ENCODE data around the gene PERM1.
A peak's percentile ranks its signal among the peaks of the same experiment; 100 is the strongest.

PERM1 gene

DNA sequence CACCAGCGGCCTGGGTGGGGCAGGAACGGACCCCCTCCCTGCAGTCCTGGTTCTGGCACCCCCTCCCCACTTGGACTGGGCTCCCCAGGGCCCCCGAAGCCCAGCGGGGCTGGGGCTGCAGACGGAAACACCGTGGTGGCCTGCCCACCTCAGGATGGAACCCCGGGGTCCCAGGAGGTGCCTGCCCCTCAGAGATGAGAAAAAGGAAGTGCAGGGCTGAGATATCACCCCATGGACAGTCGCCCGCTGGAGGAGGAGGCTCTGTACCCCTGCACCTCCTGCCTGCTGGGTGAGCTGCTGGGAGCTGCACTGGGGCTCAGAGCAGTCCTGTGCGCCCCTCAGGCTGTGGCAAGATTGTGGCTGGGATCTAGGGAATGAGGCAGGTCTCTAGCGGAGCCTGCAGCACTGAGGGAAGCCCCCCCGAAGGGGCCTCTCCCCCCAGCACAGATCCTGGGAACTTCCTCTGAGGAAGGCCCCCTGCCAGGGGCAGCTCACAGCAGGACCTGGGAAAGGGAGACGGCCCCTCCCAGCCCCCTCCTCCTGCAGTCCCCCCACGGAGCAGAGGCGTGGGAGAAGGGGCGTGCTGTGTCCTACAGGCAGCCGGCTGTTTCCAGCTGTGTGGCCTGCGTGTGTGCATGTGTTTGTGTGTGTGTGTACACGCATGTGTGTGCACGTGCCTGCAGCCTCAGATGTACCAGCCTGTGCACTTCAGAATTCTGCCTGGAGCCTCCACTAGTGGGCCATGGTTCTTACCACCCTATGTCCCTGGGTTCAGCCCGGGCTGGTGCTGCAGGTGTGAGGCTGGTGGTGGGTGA lies 44.9 kb upstream of the PERM1 start:
- DNase-seq (ENCODE audit: low spot score), result no peak
- no peaks in the 10 kb centered on the region for H3K27me3 ChIP-seq (ENCODE audit: control insufficient read depth in 3 of 3, insufficient read depth in 3 of 3, low read depth in 1 of 3, low read length in 3 of 3)
- peak overlapping the region; percentile 70 for H2AK5ac ChIP-seq (ENCODE audit: low read depth, low read length)
- peak overlapping the region; percentile 1 for H2BK12ac ChIP-seq (ENCODE audit: low read length)
- H2BK120ac ChIP-seq (ENCODE audit: low read depth, low read length), result no peak overlapping the region
- peak overlapping the region; percentile 18 for H3K4me2 ChIP-seq (ENCODE audit: insufficient read depth, low read length, poor library complexity, severe bottlenecking)
- no CpG with 5 or more reads among the region's 21 CpGs for WGBS, 2 donors (ENCODE audit: extremely low coverage in 2 of 2, insufficient read length in 2 of 2, insufficient replicate concordance in 1 of 2)
- H3K18ac ChIP-seq (ENCODE audit: low read length), result peak overlapping the region; percentile 2
- H4K8ac ChIP-seq (ENCODE audit: low read depth, low read length), result no peak overlapping the region
- H3K4me3 ChIP-seq (ENCODE audit: low read length in 2 of 2), result no peak overlapping the region
- peaks cover 0 to 1% of the 10 kb centered on the region in 2 donors for H3K9me3 ChIP-seq (replicated peaks in 1 of 2; ENCODE audit: control insufficient read depth in 2 of 2, insufficient read depth in 1 of 2, low read depth in 1 of 2, low read length in 2 of 2)
- H3K4me1 ChIP-seq (ENCODE audit: control insufficient read depth in 2 of 2, insufficient read depth in 1 of 2, low read depth in 1 of 2, low read length in 2 of 2), result peaks cover 12 to 40% of the 10 kb centered on the region in 2 donors
- H2AFZ ChIP-seq (ENCODE audit: low read length), result no peak overlapping the region
- H2BK5ac ChIP-seq (ENCODE audit: low read length), result no peak overlapping the region
- H3K23ac ChIP-seq (ENCODE audit: low read depth, low read length, poor library complexity), result peak overlapping the region; percentile 75
- no peak overlapping the region for H4K91ac ChIP-seq (ENCODE audit: low read depth, low read length, poor library complexity)
- H3K14ac ChIP-seq (ENCODE audit: low read length), result no peak overlapping the region
- peaks cover 41% of the 10 kb centered on the region for H3K79me1 ChIP-seq (ENCODE audit: low read depth, low read length)
- no peak overlapping the region for H2BK15ac ChIP-seq (ENCODE audit: low read length)
- H3K4ac ChIP-seq (ENCODE audit: low read length), result no peak overlapping the region
- H3K36me3 ChIP-seq (replicated peaks in 1 of 2; ENCODE audit: control insufficient read depth in 2 of 2, insufficient read depth in 2 of 2, low read length in 2 of 2), result peaks cover 15 to 45% of the 10 kb centered on the region in 2 donors
- H3K27ac ChIP-seq (replicated peaks; ENCODE audit: low read length), result no peak overlapping the region
- H3K9ac ChIP-seq (ENCODE audit: low read depth, low read length, poor library complexity), result peak overlapping the region; percentile 24

DNA sequence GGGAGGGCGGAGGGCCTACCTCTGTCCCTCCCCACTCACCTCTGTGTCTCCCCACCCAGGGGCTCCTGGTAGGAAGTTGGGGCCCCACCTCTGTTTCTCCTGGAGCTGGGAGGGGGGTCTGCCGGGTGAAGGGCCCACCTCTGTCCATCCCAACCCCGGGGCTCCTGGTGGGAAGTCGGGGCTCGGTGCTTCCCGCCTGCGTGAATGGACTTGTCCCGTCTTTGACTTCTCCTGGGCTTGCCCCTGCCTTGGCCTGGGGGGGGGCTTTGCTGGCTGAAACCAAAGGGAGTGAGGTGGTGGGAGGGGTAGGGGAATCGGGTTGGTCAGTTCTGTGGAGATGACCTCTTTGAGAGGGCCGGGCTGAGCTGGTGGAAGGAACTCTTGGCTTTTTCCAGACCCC lies 43.8 kb upstream of the PERM1 start:
- Histone ChIP-seq H3K27me3 (ENCODE audit: control insufficient read depth in 3 of 3, insufficient read depth in 3 of 3, low read depth in 1 of 3, low read length in 3 of 3) (no peaks in the 10 kb centered on the region), H3K4ac (ENCODE audit: low read length) (no peak overlapping the region), H2BK15ac (ENCODE audit: low read length) (no peak overlapping the region), H3K79me1 (ENCODE audit: low read depth, low read length) (peaks cover 45% of the 10 kb centered on the region), H3K4me3 (ENCODE audit: low read length in 2 of 2) (no peak overlapping the region), H3K9ac (ENCODE audit: low read depth, low read length, poor library complexity) (no peak overlapping the region), H3K23ac (ENCODE audit: low read depth, low read length, poor library complexity) (peak overlapping the region; percentile 75), H2BK120ac (ENCODE audit: low read depth, low read length) (no peak overlapping the region), H2BK5ac (ENCODE audit: low read length) (no peak overlapping the region), H2BK12ac (ENCODE audit: low read length) (no peak overlapping the region), H3K36me3 (replicated peaks in 1 of 2; ENCODE audit: control insufficient read depth in 2 of 2, insufficient read depth in 2 of 2, low read length in 2 of 2) (peaks cover 12 to 45% of the 10 kb centered on the region in 2 donors), H2AFZ (ENCODE audit: low read length) (no peak overlapping the region), H3K14ac (ENCODE audit: low read length) (no peak overlapping the region), H3K9me3 (replicated peaks in 1 of 2; ENCODE audit: control insufficient read depth in 2 of 2, insufficient read depth in 1 of 2, low read depth in 1 of 2, low read length in 2 of 2) (no peaks in the 10 kb centered on the region), H3K4me2 (ENCODE audit: insufficient read depth, low read length, poor library complexity, severe bottlenecking) (no peak overlapping the region), H4K91ac (ENCODE audit: low read depth, low read length, poor library complexity) (no peak overlapping the region), H2AK5ac (ENCODE audit: low read depth, low read length) (peak overlapping the region; percentile 46), H4K8ac (ENCODE audit: low read depth, low read length) (no peak overlapping the region), H3K18ac (ENCODE audit: low read length) (peak overlapping the region; percentile 64), H3K27ac (replicated peaks; ENCODE audit: low read length) (no peak overlapping the region), H3K4me1 (ENCODE audit: control insufficient read depth in 2 of 2, insufficient read depth in 1 of 2, low read depth in 1 of 2, low read length in 2 of 2) (peaks cover 12 to 37% of the 10 kb centered on the region in 2 donors)
- DNase-seq (ENCODE audit: low spot score), result no peak
- no CpG with 5 or more reads among the region's 10 CpGs for WGBS, 2 donors (ENCODE audit: extremely low coverage in 2 of 2, insufficient read length in 2 of 2, insufficient replicate concordance in 1 of 2)

DNA sequence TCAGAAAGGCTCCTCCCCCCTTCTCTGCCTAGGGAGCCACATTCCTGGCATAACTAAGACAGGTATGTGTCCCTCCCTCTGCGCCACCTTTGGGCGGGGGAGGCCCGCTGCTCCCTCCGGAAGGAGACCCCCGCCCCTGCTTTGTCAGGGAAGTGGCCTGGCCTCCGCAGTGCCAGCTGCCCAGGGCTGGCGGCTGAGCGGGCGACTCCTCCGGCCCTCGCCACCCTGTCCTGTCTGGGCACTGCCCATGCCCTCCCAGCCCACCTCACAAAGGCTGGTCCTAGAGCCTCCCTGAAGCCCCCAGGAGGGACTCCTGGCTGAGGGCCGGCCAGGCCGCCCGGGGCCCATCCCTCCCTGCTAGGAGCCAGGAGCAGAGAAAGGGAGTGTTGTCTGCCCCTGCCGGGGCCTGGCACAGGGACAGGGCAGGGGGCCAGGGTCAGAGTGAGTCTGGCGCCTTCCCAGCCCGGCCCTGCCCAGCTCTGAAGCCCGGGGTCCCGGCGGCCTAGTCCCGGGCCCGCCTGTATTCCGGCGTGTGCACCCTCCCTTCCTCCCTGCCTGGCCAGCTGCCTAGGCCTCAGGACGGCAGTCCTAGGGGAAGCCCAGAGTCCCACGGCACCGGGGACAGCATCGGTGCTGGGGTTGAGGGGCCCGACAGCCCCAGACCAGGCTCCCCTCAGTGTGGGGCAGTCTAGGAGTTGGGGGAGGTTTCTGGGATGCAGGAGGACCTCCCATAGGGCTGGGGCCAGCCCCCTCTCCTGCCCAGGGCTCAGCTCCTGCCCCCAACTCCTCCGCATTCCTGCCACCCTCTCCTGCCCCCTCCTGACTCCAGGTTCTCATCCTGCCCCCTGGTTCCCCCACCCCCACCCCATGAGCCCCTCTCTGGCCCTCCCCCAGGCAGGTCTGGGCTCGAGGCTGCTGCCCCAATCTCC lies 43.1 kb upstream of the PERM1 start:
- peak overlapping the region; percentile 75 for H3K23ac ChIP-seq (ENCODE audit: low read depth, low read length, poor library complexity)
- H4K8ac ChIP-seq (ENCODE audit: low read depth, low read length), result peak overlapping the region; percentile 3
- H2AFZ ChIP-seq (ENCODE audit: low read length), result no peak overlapping the region
- no CpG with 5 or more reads among the region's 31 CpGs for WGBS, 2 donors (ENCODE audit: extremely low coverage in 2 of 2, insufficient read length in 2 of 2, insufficient replicate concordance in 1 of 2)
- peak overlapping the region; percentile 82 for H2BK5ac ChIP-seq (ENCODE audit: low read length)
- peak overlapping the region; percentile 99 for H2AK5ac ChIP-seq (ENCODE audit: low read depth, low read length)
- H3K36me3 ChIP-seq (replicated peaks in 1 of 2; ENCODE audit: control insufficient read depth in 2 of 2, insufficient read depth in 2 of 2, low read length in 2 of 2), result peaks cover 12 to 45% of the 10 kb centered on the region in 2 donors
- H3K4me3 ChIP-seq (ENCODE audit: low read length in 2 of 2), result no peak overlapping the region
- peak overlapping the region; percentile 71 for H3K14ac ChIP-seq (ENCODE audit: low read length)
- peak overlapping the region; percentile 97 for H2BK12ac ChIP-seq (ENCODE audit: low read length)
- H3K4ac ChIP-seq (ENCODE audit: low read length), result no peak overlapping the region
- H3K79me1 ChIP-seq (ENCODE audit: low read depth, low read length), result peaks cover 48% of the 10 kb centered on the region
- H3K27me3 ChIP-seq (ENCODE audit: control insufficient read depth in 3 of 3, insufficient read depth in 3 of 3, low read depth in 1 of 3, low read length in 3 of 3), result no peaks in the 10 kb centered on the region
- H2BK15ac ChIP-seq (ENCODE audit: low read length), result peak overlapping the region; percentile 96
- peak overlapping the region; percentile 93 for H3K18ac ChIP-seq (ENCODE audit: low read length)
- H3K9ac ChIP-seq (ENCODE audit: low read depth, low read length, poor library complexity), result peak overlapping the region; percentile 44
- peak overlapping the region; percentile 53 for H4K91ac ChIP-seq (ENCODE audit: low read depth, low read length, poor library complexity)
- DNase-seq (ENCODE audit: low spot score), result no peak
- peak overlapping the region; percentile 11 for H3K4me2 ChIP-seq (ENCODE audit: insufficient read depth, low read length, poor library complexity, severe bottlenecking)
- H2BK120ac ChIP-seq (ENCODE audit: low read depth, low read length), result no peak overlapping the region
- no peaks in the 10 kb centered on the region for H3K9me3 ChIP-seq (replicated peaks in 1 of 2; ENCODE audit: control insufficient read depth in 2 of 2, insufficient read depth in 1 of 2, low read depth in 1 of 2, low read length in 2 of 2)
- peak overlapping the region; percentile 27 for H3K27ac ChIP-seq (replicated peaks; ENCODE audit: low read length)
- peaks cover 12 to 37% of the 10 kb centered on the region in 2 donors for H3K4me1 ChIP-seq (ENCODE audit: control insufficient read depth in 2 of 2, insufficient read depth in 1 of 2, low read depth in 1 of 2, low read length in 2 of 2)
